Fibroblast of lung (primary cell): Measurements from ENCODE around the gene STXBP6. TPM values are rescaled to one million over a fixed set of nuclear protein-coding genes. Genes with fewer than 3 reads are reported as not detected.

Experiments used
- DNase-seq, 2 donors: peaks; one replicate each; pipeline versions ENCODE4 v3.0.0 to v3.0.0-alpha.2; 2010; ENCODE audit warnings: low read depth in 2 of 2
- H2AFZ ChIP-seq: 2 replicates; pipeline ENCODE4 v1.5.1; 2012; ENCODE audit warnings: low read length, control low read depth, inconsistent platforms
- H3K27ac ChIP-seq: 2 replicates; pipeline ENCODE4 v1.5.1; 2011; ENCODE audit warnings: low read length, control low read depth; ENCODE audit not compliant: insufficient read depth
- H3K27me3 ChIP-seq: 2 replicates; pipeline ENCODE4 v1.5.1; 2011; ENCODE audit warnings: mild to moderate bottlenecking, low read length; ENCODE audit not compliant: control insufficient read depth, insufficient read depth
- H3K36me3 ChIP-seq: 2 replicates; pipeline ENCODE4 v1.5.1; 2011; ENCODE audit warnings: low read length; ENCODE audit not compliant: control insufficient read depth, insufficient read depth
- H3K4me1 ChIP-seq: 2 replicates; pipeline ENCODE4 v1.5.1; 2011; ENCODE audit warnings: low read length; ENCODE audit not compliant: control insufficient read depth, insufficient read depth; ENCODE audit errors: extremely low read depth
- H3K4me2 ChIP-seq: 2 replicates; pipeline ENCODE4 v1.5.1; 2011; ENCODE audit warnings: low read length, control low read depth; ENCODE audit not compliant: insufficient read depth; ENCODE audit errors: extremely low read depth
- H3K4me3 ChIP-seq, 4 experiments: fragments of 200-600 bp in 1 of 4; sonication (generic) in 1 of 4; replicated peaks in 1 of 4; 2 replicates each; pipeline ENCODE4 v1.5.1; 2011 to 2016; ENCODE audit warnings: low read length in 4 of 4, low read depth in 3 of 4, mild to moderate bottlenecking in 3 of 4, control low read depth in 2 of 4, inconsistent platforms in 1 of 4, mixed read lengths in 1 of 4; ENCODE audit not compliant: insufficient read depth in 1 of 4; ENCODE audit errors: control extremely low read depth in 1 of 4
- H3K79me2 ChIP-seq: 2 replicates; pipeline ENCODE4 v1.5.1; 2012; ENCODE audit warnings: mild to moderate bottlenecking, low read length, inconsistent platforms; ENCODE audit not compliant: control insufficient read depth, insufficient read depth
- H3K9ac ChIP-seq: 2 replicates; pipeline ENCODE4 v1.5.1; 2011; ENCODE audit warnings: mild to moderate bottlenecking, low read length, control low read depth; ENCODE audit not compliant: insufficient read depth
- H3K9me3 ChIP-seq: 2 replicates; pipeline ENCODE4 v1.5.1; 2012; ENCODE audit warnings: low read depth, low read length; ENCODE audit not compliant: control insufficient read depth, insufficient read depth
- H4K20me1 ChIP-seq: 2 replicates; pipeline ENCODE4 v1.5.1; 2011; ENCODE audit warnings: low read length; ENCODE audit not compliant: control insufficient read depth, insufficient read depth; ENCODE audit errors: extremely low read depth
- EZH2 ChIP-seq: IDR thresholded peaks from 2 replicates; pipeline ENCODE4 v1.5.1; 2012; ENCODE audit warnings: low read length, control low read depth, mild to moderate bottlenecking; ENCODE audit errors: missing control alignments
- polyA plus RNA-seq, 2 donors: library from polyadenylated mRNA; depleted of rRNA in 1 of 2; stranded (reverse) in 1 of 2; unstranded in 1 of 2; fragments of >200 nt; gene quantifications; 2 replicates each; pipeline ENCODE4 v1.2.1, GENCODE V29; 2011 to 2012; ENCODE audit warnings: missing spikeins in 1 of 2
- total RNA-seq: library from RNA; depleted of rRNA; stranded (reverse); fragments of >200 nt; gene quantifications from 2 replicates; pipeline ENCODE4 v1.2.1, GENCODE V29; 2014
- TF ChIP-seq, protein P1 (sequence below), 2 donors: IDR thresholded peaks in 1 of 2; conservative IDR thresholded peaks in 1 of 2; 1 replicate in 1 of 2; 2 replicates in 1 of 2; pipeline ENCODE4 v1.5.1; 2011 to 2012; ENCODE audit warnings: low read length in 2 of 2, control low read depth in 1 of 2, inconsistent platforms in 1 of 2, low read depth in 1 of 2, mild to moderate bottlenecking in 1 of 2

STXBP6 gene
- total and polyA plus RNA-seq, 2 donors (not counting 1 experiment from before 2014, with no cell fraction given): 4.5 to 17.8 TPM

- no peak for TF ChIP-seq EZH2
- TF ChIP-seq, protein P1, sequence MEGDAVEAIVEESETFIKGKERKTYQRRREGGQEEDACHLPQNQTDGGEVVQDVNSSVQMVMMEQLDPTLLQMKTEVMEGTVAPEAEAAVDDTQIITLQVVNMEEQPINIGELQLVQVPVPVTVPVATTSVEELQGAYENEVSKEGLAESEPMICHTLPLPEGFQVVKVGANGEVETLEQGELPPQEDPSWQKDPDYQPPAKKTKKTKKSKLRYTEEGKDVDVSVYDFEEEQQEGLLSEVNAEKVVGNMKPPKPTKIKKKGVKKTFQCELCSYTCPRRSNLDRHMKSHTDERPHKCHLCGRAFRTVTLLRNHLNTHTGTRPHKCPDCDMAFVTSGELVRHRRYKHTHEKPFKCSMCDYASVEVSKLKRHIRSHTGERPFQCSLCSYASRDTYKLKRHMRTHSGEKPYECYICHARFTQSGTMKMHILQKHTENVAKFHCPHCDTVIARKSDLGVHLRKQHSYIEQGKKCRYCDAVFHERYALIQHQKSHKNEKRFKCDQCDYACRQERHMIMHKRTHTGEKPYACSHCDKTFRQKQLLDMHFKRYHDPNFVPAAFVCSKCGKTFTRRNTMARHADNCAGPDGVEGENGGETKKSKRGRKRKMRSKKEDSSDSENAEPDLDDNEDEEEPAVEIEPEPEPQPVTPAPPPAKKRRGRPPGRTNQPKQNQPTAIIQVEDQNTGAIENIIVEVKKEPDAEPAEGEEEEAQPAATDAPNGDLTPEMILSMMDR (conservative IDR thresholded peaks at IDR 0.05 in 1 of 2, IDR thresholded peaks at IDR 0.05 in 1 of 2; ENCODE audit: low read depth in 1 of 2, low read length in 2 of 2): no peak
- DNase-seq: no peak
- Histone ChIP-seq H3K4me1 (no peaks in the 10 kb centered on the region), H3K36me3 (no peaks in the 10 kb centered on the region), H3K79me2 (no peaks in the 10 kb centered on the region), H4K20me1 (no peaks in the 10 kb centered on the region), H3K27ac (no peak overlapping the region), H2AFZ (no peak overlapping the region), H3K9ac (no peak overlapping the region), H3K9me3 (no peaks in the 10 kb centered on the region), H3K4me3 (no peak overlapping the region), H3K27me3 (no peaks in the 10 kb centered on the region), H3K4me2 (no peak overlapping the region)
Measured at GRCh38 chr14:24761141-24761540, 288.8 kb downstream of the STXBP6 start.
